WTC11 (cell line): ENCODE measurements around the gene NFIX. TPM values are rescaled to one million over a fixed set of nuclear protein-coding genes. Genes with fewer than 3 reads are reported as not detected.

Experiments
- ATAC-seq: fragments of 200-7000 bp; cut with Tn5 transposase; 2 replicates; pipeline ENCODE4 v1.10.0; 2021; ENCODE audit warnings: mild to moderate bottlenecking, moderate library complexity
- CTCF ChIA-PET: fragments of 300-600 bp; sonication (Branson Sonifier 250); formaldehyde crosslinking; loops from one replicate; lab custom pipeline; 2021; ENCODE audit warnings: antibody characterized with exemption; lab: Charles Lee
- POLR2A ChIA-PET: fragments of 350-600 bp; sonication (Branson Sonifier 250); formaldehyde crosslinking; loops from one replicate; lab custom pipeline; 2021; ENCODE audit warnings: antibody characterized with exemption; lab: Charles Lee
- DNase-seq: peaks from one replicate; pipeline ENCODE4 v3.0.0; 2021; ENCODE audit warnings: low spot score
- H3K27ac Mint-ChIP-seq: 2 replicates; pipeline ENCODE4 v1.8.0; 2021; ENCODE audit warnings: mixed read lengths
- H3K27me3 Mint-ChIP-seq: 2 replicates; pipeline ENCODE4 v1.8.0; 2021; ENCODE audit warnings: low read depth, mild to moderate bottlenecking, moderate library complexity, mixed read lengths
- H3K36me3 Mint-ChIP-seq: 2 replicates; pipeline ENCODE4 v1.8.0; 2021; ENCODE audit warnings: mixed read lengths
- H3K4me1 Mint-ChIP-seq: 2 replicates; pipeline ENCODE4 v1.8.0; 2022; ENCODE audit warnings: mixed read lengths
- H3K4me3 Mint-ChIP-seq: 2 replicates; pipeline ENCODE4 v1.8.0; 2021; ENCODE audit warnings: mild to moderate bottlenecking, moderate library complexity, mixed read lengths
- H3K9me3 Mint-ChIP-seq: 2 replicates; pipeline ENCODE4 v1.8.0; 2021; ENCODE audit warnings: mixed read lengths
- AR ChIP-seq: fragments of 250-450 bp; sonication (Bioruptor Pico); IDR thresholded peaks from 2 replicates; pipeline ENCODE4 v1.9.0; 2021; ENCODE audit warnings: mild to moderate bottlenecking
- ATF3 ChIP-seq: sonication (generic); formaldehyde crosslinking; conservative IDR thresholded peaks from 2 replicates; pipeline ENCODE4 v1.8.1; 2022; ENCODE audit warnings: mild to moderate bottlenecking, missing genetic modification reagents
- CREM ChIP-seq: sonication (generic); formaldehyde crosslinking; IDR thresholded peaks from 2 replicates; pipeline ENCODE4 v1.8.1; 2022; ENCODE audit warnings: mild to moderate bottlenecking, missing genetic modification reagents, moderate library complexity
- ESRRA ChIP-seq: sonication (generic); formaldehyde crosslinking; IDR thresholded peaks from 2 replicates; pipeline ENCODE4 v1.8.1; 2022; ENCODE audit warnings: mild to moderate bottlenecking, missing genetic modification reagents, borderline replicate concordance
- GRHL2 ChIP-seq: fragments of 250-450 bp; sonication (Bioruptor Pico); IDR thresholded peaks from 2 replicates; pipeline ENCODE4 v1.8.0; 2022; ENCODE audit warnings: mild to moderate bottlenecking, moderate library complexity; ENCODE audit not compliant: insufficient replicate concordance, severe bottlenecking
- GTF2I ChIP-seq: fragments of 250-450 bp; sonication (Bioruptor Pico); conservative IDR thresholded peaks from 2 replicates; pipeline ENCODE4 v1.4.0; 2021; ENCODE audit warnings: mild to moderate bottlenecking
- HMGA2 ChIP-seq: fragments of 250-450 bp; sonication (Bioruptor Pico); IDR thresholded peaks from 2 replicates; pipeline ENCODE4 v1.4.0; 2021; ENCODE audit warnings: mild to moderate bottlenecking, moderate library complexity
- IRF2 ChIP-seq: sonication (generic); formaldehyde crosslinking; IDR thresholded peaks from 2 replicates; pipeline ENCODE4 v1.8.0; 2022; ENCODE audit warnings: low read depth, missing genetic modification reagents, borderline replicate concordance
- JUN ChIP-seq: sonication (generic); formaldehyde crosslinking; IDR thresholded peaks from 2 replicates; pipeline ENCODE4 v1.8.0; 2023; ENCODE audit warnings: mild to moderate bottlenecking, missing genetic modification reagents
- NR1H2 ChIP-seq: sonication (generic); formaldehyde crosslinking; IDR thresholded peaks from 2 replicates; pipeline ENCODE4 v1.9.0; 2021; ENCODE audit warnings: mild to moderate bottlenecking, moderate library complexity, missing genetic modification reagents
- PRDM15 ChIP-seq: sonication (generic); formaldehyde crosslinking; IDR thresholded peaks from 2 replicates; pipeline ENCODE4 v1.8.0; 2022; ENCODE audit warnings: missing genetic modification reagents
- RORB ChIP-seq: fragments of 250-450 bp; sonication (Bioruptor Pico); IDR thresholded peaks from 2 replicates; pipeline ENCODE4 v1.9.0; 2021; ENCODE audit warnings: mild to moderate bottlenecking
- SOX15 ChIP-seq: fragments of 250-450 bp; sonication (Bioruptor Pico); IDR thresholded peaks from 2 replicates; pipeline ENCODE4 v1.9.0; 2021; ENCODE audit warnings: mild to moderate bottlenecking
- USF1 ChIP-seq: sonication (generic); formaldehyde crosslinking; IDR thresholded peaks from 2 replicates; pipeline ENCODE4 v1.8.0; 2022; ENCODE audit warnings: mild to moderate bottlenecking, missing genetic modification reagents
- ZBTB43 ChIP-seq: sonication (generic); formaldehyde crosslinking; IDR thresholded peaks from 2 replicates; pipeline ENCODE4 v1.8.1; 2023; ENCODE audit warnings: mild to moderate bottlenecking, missing genetic modification reagents
- ZMAT4 ChIP-seq: fragments of 250-450 bp; sonication (Bioruptor Pico); IDR thresholded peaks from 2 replicates; pipeline ENCODE4 v1.9.0; 2021; ENCODE audit warnings: mild to moderate bottlenecking
- ZNF121 ChIP-seq: sonication (generic); formaldehyde crosslinking; IDR thresholded peaks from 2 replicates; pipeline ENCODE4 v1.8.0; 2023; ENCODE audit warnings: missing genetic modification reagents
- ZNF232 ChIP-seq: sonication (generic); formaldehyde crosslinking; IDR thresholded peaks from 2 replicates; pipeline ENCODE4 v1.8.0; 2022; ENCODE audit warnings: mild to moderate bottlenecking, missing genetic modification reagents
- ZNF396 ChIP-seq: fragments of 250-450 bp; sonication (Bioruptor Pico); IDR thresholded peaks from 2 replicates; pipeline ENCODE4 v1.8.0; 2021; ENCODE audit warnings: mild to moderate bottlenecking, moderate library complexity, borderline replicate concordance
- ZNF423 ChIP-seq: fragments of 250-450 bp; sonication (Bioruptor Pico); IDR thresholded peaks from 2 replicates; pipeline ENCODE4 v2.1.2; 2022; ENCODE audit warnings: mild to moderate bottlenecking, moderate library complexity
- total RNA-seq: library from RNA; stranded (reverse); gene quantifications from 3 replicates; pipeline ENCODE4 v1.2.3, GENCODE V29; 2021

Gene NFIX
- total RNA-seq, 1 experiment from 2014 or later = 1.4 TPM

GRCh38 chr19:13016245-13016627 is 21.0 kb downstream of the NFIX start:
- ChIA-PET CTCF (interaction anchor here (0.7 to 2.5 kb wide), 7 partner anchors 13 to 74 kb away, joined by 3 to 13 read pairs (median 10); no protein-coding TSS in a partner anchor), POLR2A (interaction anchor here (0.7 kb wide), 1 partner anchor 25 kb away, joined by 3 read pairs; no protein-coding TSS in a partner anchor)
- peaks cover 3% of the 10 kb centered on the region; the same call in 1 of the 2 replicates for H3K36me3 Mint-ChIP-seq
- ATAC-seq (no peak), DNase-seq (no peak)
- no peak overlapping the region for H3K27ac Mint-ChIP-seq
- no peak overlapping the region for H3K4me3 Mint-ChIP-seq
- TF ChIP-seq IRF2 (no peak), JUN (no peak), ZNF232 (CRISPR knock-in tag) (no peak), HMGA2 (CRISPR knock-in tag) (no peak), GTF2I (CRISPR knock-in tag) (no peak), GRHL2 (no peak)
- peaks cover 78% of the 10 kb centered on the region for H3K4me1 Mint-ChIP-seq
- peaks cover 100% of the 10 kb centered on the region for H3K27me3 Mint-ChIP-seq
- no peaks in the 10 kb centered on the region for H3K9me3 Mint-ChIP-seq

- H3K27ac Mint-ChIP-seq = no peak overlapping the region
- POLR2A ChIA-PET = interaction anchor here (0.7 kb wide), 1 partner anchor 24 kb away, joined by 3 read pairs; no protein-coding TSS in a partner anchor
- H3K9me3 Mint-ChIP-seq = no peaks in the 10 kb centered on the region
- DNase-seq = no peak
- no peak for ATAC-seq
- H3K4me1 Mint-ChIP-seq = peaks cover 79% of the 10 kb centered on the region
- TF ChIP-seq ATF3 (CRISPR knock-in tag) = no peak
- H3K4me3 Mint-ChIP-seq = peak overlapping the region; percentile 26
- peaks cover 3% of the 10 kb centered on the region; the same call in 1 of the 2 replicates for H3K36me3 Mint-ChIP-seq
- CTCF ChIA-PET = interaction anchor here (0.7 to 2.5 kb wide), 9 partner anchors 10 to 77 kb away, joined by 3 to 13 read pairs (median 4); no protein-coding TSS in a partner anchor
- H3K27me3 Mint-ChIP-seq = peaks cover 100% of the 10 kb centered on the region
Measured at GRCh38 chr19:13016628-13017305, 21.5 kb downstream of the NFIX start.

GRCh38 chr19:13017306-13018034 is 22.2 kb downstream of the NFIX start:
- H3K4me3 Mint-ChIP-seq = peak overlapping the region; percentile 26
- no peak overlapping the region for H3K27ac Mint-ChIP-seq
- no peaks in the 10 kb centered on the region for H3K9me3 Mint-ChIP-seq
- peaks cover 100% of the 10 kb centered on the region for H3K27me3 Mint-ChIP-seq
- peaks cover 84% of the 10 kb centered on the region for H3K4me1 Mint-ChIP-seq
- no peak for ATAC-seq
- H3K36me3 Mint-ChIP-seq = peaks cover 3% of the 10 kb centered on the region; the same call in 1 of the 2 replicates
- DNase-seq = no peak
- CTCF ChIA-PET = interaction anchor here (1.0 to 2.5 kb wide), 9 partner anchors 10 to 77 kb away, joined by 3 to 13 read pairs (median 4); no protein-coding TSS in a partner anchor
- POLR2A ChIA-PET = no interaction called here
- TF ChIP-seq ZNF423 (CRISPR knock-in tag) (no peak), ZNF121 (no peak), AR (no peak), PRDM15 (CRISPR knock-in tag) (no peak), ZNF396 (CRISPR knock-in tag) (no peak), SOX15 (CRISPR knock-in tag) (no peak), CREM (no peak), ATF3 (CRISPR knock-in tag) (no peak), RORB (CRISPR knock-in tag) (no peak), ESRRA (CRISPR knock-in tag) (no peak), NR1H2 (CRISPR knock-in tag) (no peak), ZMAT4 (CRISPR knock-in tag) (no peak), ZBTB43 (CRISPR knock-in tag) (no peak), USF1 (CRISPR knock-in tag) (no peak)
